Uterus (tissue), 2 donors: Measurements from ENCODE around the gene MSH6.

Experiments
- CTCF ChIP-seq, 4 experiments: fragments of 200-600 bp in 2 of 4; fragments of 450-650 bp in 2 of 4; sonication (generic) in 2 of 4; IDR thresholded peaks; one replicate each; pipeline ENCODE4 v1.5.1; 2016 to 2019; ENCODE audit warnings: antibody characterized with exemption in 4 of 4, mild to moderate bottlenecking in 2 of 4, moderate library complexity in 1 of 4
- POLR2A ChIP-seq, 2 donors: fragments of 450-650 bp; IDR thresholded peaks; one replicate each; pipeline ENCODE4 v1.6.1; 2016; ENCODE audit warnings: antibody characterized with exemption in 2 of 2, mild to moderate bottlenecking in 1 of 2, moderate library complexity in 1 of 2

- TF ChIP-seq CTCF (IDR thresholded peaks at IDR 0.05) (no peak), POLR2A (IDR thresholded peaks at IDR 0.05) (no peak)
These were observed 10.6 kb upstream of the MSH6 start for GRCh38 chr2:47772343-47772742.
